ENCODE results near the gene DCC.

DNA sequence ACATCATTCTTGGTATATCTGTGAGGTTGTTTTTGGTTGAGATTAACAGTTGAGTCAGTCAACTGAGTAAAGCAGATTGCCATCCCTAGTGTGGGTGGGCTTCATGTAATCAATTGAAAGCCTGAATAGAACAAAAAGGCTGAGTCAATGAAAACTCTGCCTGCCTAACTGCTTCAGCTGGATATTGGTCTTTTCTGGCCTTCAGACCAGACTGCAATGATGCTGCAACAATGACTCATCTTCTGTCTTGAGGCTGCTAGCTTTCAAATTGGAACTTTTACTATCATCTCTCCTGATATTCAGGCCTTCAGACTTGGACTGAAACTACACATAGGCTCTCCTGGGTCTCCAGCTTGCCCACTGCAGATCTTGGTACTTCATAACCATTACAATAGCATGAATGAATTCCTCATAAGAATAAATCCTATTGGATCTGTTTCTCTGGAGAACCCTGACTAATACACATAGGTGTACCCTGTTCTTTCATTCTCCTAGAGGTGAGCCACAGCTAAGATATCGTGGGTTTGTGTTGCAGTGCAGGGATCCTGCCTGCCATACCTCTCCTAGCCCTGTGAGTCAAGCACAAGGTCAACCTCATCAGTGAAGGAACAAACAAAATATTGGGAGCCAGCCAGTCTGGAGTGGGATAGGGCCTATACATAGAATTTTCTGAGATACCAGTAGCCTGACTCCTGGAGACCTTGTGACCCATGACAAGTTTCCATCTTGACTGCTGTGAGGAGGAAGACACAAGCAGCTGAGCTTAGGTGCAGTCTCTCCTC lies 473.8 kb downstream of the DCC start:
- no peak for TF ChIP-seq POLR2AphosphoS5 (IDR thresholded peaks at IDR 0.05)
- TF ChIP-seq, protein P1, sequence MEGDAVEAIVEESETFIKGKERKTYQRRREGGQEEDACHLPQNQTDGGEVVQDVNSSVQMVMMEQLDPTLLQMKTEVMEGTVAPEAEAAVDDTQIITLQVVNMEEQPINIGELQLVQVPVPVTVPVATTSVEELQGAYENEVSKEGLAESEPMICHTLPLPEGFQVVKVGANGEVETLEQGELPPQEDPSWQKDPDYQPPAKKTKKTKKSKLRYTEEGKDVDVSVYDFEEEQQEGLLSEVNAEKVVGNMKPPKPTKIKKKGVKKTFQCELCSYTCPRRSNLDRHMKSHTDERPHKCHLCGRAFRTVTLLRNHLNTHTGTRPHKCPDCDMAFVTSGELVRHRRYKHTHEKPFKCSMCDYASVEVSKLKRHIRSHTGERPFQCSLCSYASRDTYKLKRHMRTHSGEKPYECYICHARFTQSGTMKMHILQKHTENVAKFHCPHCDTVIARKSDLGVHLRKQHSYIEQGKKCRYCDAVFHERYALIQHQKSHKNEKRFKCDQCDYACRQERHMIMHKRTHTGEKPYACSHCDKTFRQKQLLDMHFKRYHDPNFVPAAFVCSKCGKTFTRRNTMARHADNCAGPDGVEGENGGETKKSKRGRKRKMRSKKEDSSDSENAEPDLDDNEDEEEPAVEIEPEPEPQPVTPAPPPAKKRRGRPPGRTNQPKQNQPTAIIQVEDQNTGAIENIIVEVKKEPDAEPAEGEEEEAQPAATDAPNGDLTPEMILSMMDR (IDR thresholded peaks at IDR 0.05) = no peak
- no peak for TF ChIP-seq POLR2A (IDR thresholded peaks at IDR 0.05)
